ENCODE results near the gene ARMC8.

GRCh38 chr3:138338811-138339210 lies 151.7 kb downstream of the ARMC8 start:
- TF ChIP-seq CTCF (IDR thresholded peaks at IDR 0.05; ENCODE audit: insufficient read depth, low read length) (no peak), POLR2AphosphoS5 (IDR thresholded peaks at IDR 0.05; ENCODE audit: low read depth) (no peak)

Measured in HL-60 (cell line).